Smooth muscle cell (in vitro differentiated cells): ENCODE results near the gene XPNPEP1. TPM values are rescaled to one million over a fixed set of nuclear protein-coding genes. Genes with fewer than 3 reads are reported as not detected.

Source experiments
- DNase-seq: peaks from one replicate; lab custom pipeline; 2025; ENCODE audit not compliant: unreplicated experiment; lab: John Stamatoyannopoulos, UW
- H2AFZ ChIP-seq: fragments of 200-600 bp; sonication (generic); 2 replicates; pipeline ENCODE4 v1.6.0; 2016; ENCODE audit warnings: antibody characterized with exemption, low read depth, mild to moderate bottlenecking
- H3F3A ChIP-seq: fragments of 200-600 bp; sonication (generic); 2 replicates; pipeline ENCODE4 v1.6.0; 2017; ENCODE audit warnings: antibody characterized with exemption, low read depth
- H3K27ac ChIP-seq: fragments of 200-600 bp; sonication (generic); 2 replicates; pipeline ENCODE4 v1.5.1; 2016; ENCODE audit warnings: low read depth, mild to moderate bottlenecking
- H3K27me3 ChIP-seq: fragments of 200-600 bp; sonication (generic); 2 replicates; pipeline ENCODE4 v1.6.1; 2016; ENCODE audit warnings: low read depth, mild to moderate bottlenecking
- H3K36me3 ChIP-seq: fragments of 200-600 bp; sonication (generic); 2 replicates; pipeline ENCODE4 v1.5.1; 2016; ENCODE audit warnings: low read depth
- H3K4me1 ChIP-seq: fragments of 200-600 bp; sonication (generic); 2 replicates; pipeline ENCODE4 v1.5.1; 2016; ENCODE audit warnings: low read depth
- H3K4me2 ChIP-seq: fragments of 200-600 bp; sonication (generic); 2 replicates; pipeline ENCODE4 v1.6.0; 2016; ENCODE audit warnings: mild to moderate bottlenecking
- H3K4me3 ChIP-seq: fragments of 200-600 bp; sonication (generic); 2 replicates; pipeline ENCODE4 v1.5.1; 2016; ENCODE audit warnings: mild to moderate bottlenecking
- H3K79me2 ChIP-seq: fragments of 200-600 bp; sonication (generic); 2 replicates; pipeline ENCODE4 v1.6.0; 2016; ENCODE audit warnings: low read depth, mild to moderate bottlenecking
- H3K9ac ChIP-seq: fragments of 200-600 bp; sonication (generic); 2 replicates; pipeline ENCODE4 v1.6.0; 2016; ENCODE audit warnings: low read depth
- H3K9me3 ChIP-seq: fragments of 200-600 bp; sonication (generic); replicated peaks from 2 replicates; pipeline ENCODE4 v1.5.1; 2016; ENCODE audit warnings: low read depth
- H4K20me1 ChIP-seq: fragments of 200-600 bp; sonication (generic); 2 replicates; pipeline ENCODE4 v1.6.0; 2016; ENCODE audit warnings: low read depth
- CTCF ChIP-seq: fragments of 200-600 bp; sonication (generic); IDR thresholded peaks from 2 replicates; pipeline ENCODE4 v1.5.1; 2017; ENCODE audit warnings: borderline replicate concordance, mild to moderate bottlenecking, antibody characterized with exemption; ENCODE audit not compliant: insufficient read depth, poor library complexity, severe bottlenecking
- WGBS: methylation state at CpG from one replicate; pipeline ENCODE4 v1.1.7; 2016; ENCODE audit warnings: low lambda C conversion rate; 5-methylcytosine and 5-hydroxymethylcytosine counted together
- polyA plus RNA-seq: library from polyadenylated mRNA; unstranded; fragments of >200 nt; fragmentation: Nextera tagmentation; extraction: Ambion mirVana; gene quantifications from 2 replicates; pipeline ENCODE4 v1.2.1, GENCODE V29; 2016
- total RNA-seq: library from RNA; depleted of rRNA; stranded (reverse); fragments of >200 nt; gene quantifications from 2 replicates; pipeline ENCODE4 v1.2.3, GENCODE V29; 2014

The XPNPEP1 gene
- total and polyA plus RNA-seq, 2 experiments from 2014 or later = 63.0 to 147 TPM

- H3K27me3 ChIP-seq = no peaks in the 10 kb centered on the region
- no peak overlapping the region for H3K9ac ChIP-seq
- H3K36me3 ChIP-seq = no peaks in the 10 kb centered on the region
- no peak overlapping the region for H3K4me2 ChIP-seq
- no peaks in the 10 kb centered on the region for H3K4me1 ChIP-seq
- no peaks in the 10 kb centered on the region for H3K9me3 ChIP-seq
- H3K79me2 ChIP-seq = no peaks in the 10 kb centered on the region
- WGBS = 83% methylated on average over 5 of the region's 5 CpGs
- H3K4me3 ChIP-seq = no peak overlapping the region
- no peak for DNase-seq
- no peak overlapping the region for H2AFZ ChIP-seq
- no peaks in the 10 kb centered on the region for H4K20me1 ChIP-seq
- no peak for TF ChIP-seq CTCF
- peaks cover 3% of the 10 kb centered on the region for H3F3A ChIP-seq
- H3K27ac ChIP-seq = no peak overlapping the region
These were observed 24.0 kb upstream of the XPNPEP1 start for GRCh38 chr10:109947111-109947920.

- Histone ChIP-seq H3K27me3 (no peaks in the 10 kb centered on the region), H3K9ac (no peak overlapping the region), H3K4me3 (no peak overlapping the region), H3K36me3 (no peaks in the 10 kb centered on the region), H3K79me2 (no peaks in the 10 kb centered on the region), H3K4me1 (no peaks in the 10 kb centered on the region), H2AFZ (no peak overlapping the region), H4K20me1 (no peaks in the 10 kb centered on the region), H3F3A (peaks cover 3% of the 10 kb centered on the region), H3K27ac (no peak overlapping the region), H3K4me2 (no peak overlapping the region), H3K9me3 (no peaks in the 10 kb centered on the region)
- TF ChIP-seq CTCF = no peak
- no peak for DNase-seq
- 83% methylated on average over 3 of the region's 3 CpGs for WGBS
These were observed 23.4 kb upstream of the XPNPEP1 start for GRCh38 chr10:109946680-109947079.

- H3K79me2 ChIP-seq = no peaks in the 10 kb centered on the region
- no peaks in the 10 kb centered on the region for H3K27me3 ChIP-seq
- no peaks in the 10 kb centered on the region for H3K36me3 ChIP-seq
- H3K4me2 ChIP-seq = no peak overlapping the region
- no peak overlapping the region for H3K4me3 ChIP-seq
- H3K9ac ChIP-seq = no peak overlapping the region
- DNase-seq = no peak
- H2AFZ ChIP-seq = no peak overlapping the region
- H3K4me1 ChIP-seq = no peaks in the 10 kb centered on the region
- H3K27ac ChIP-seq = no peak overlapping the region
- peaks cover 3% of the 10 kb centered on the region for H3F3A ChIP-seq
- TF ChIP-seq CTCF = no peak
- WGBS = 72% methylated on average over 4 of the region's 4 CpGs
- no peaks in the 10 kb centered on the region for H3K9me3 ChIP-seq
- H4K20me1 ChIP-seq = no peaks in the 10 kb centered on the region
These were observed 22.3 kb upstream of the XPNPEP1 start for GRCh38 chr10:109945473-109946177.
